GM20431 (cell line): ENCODE measurements around the gene PLXNA2.

Source experiments
- in situ Hi-C: fragments of 300-500 bp; cut with MseI, MboI; formaldehyde crosslinking; loops from one replicate; pipeline ENCODE4 v1.15.0; 2020; ENCODE audit warnings: low sequenced_read_pairs; ENCODE audit not compliant: unreplicated experiment

Gene PLXNA2

DNA sequence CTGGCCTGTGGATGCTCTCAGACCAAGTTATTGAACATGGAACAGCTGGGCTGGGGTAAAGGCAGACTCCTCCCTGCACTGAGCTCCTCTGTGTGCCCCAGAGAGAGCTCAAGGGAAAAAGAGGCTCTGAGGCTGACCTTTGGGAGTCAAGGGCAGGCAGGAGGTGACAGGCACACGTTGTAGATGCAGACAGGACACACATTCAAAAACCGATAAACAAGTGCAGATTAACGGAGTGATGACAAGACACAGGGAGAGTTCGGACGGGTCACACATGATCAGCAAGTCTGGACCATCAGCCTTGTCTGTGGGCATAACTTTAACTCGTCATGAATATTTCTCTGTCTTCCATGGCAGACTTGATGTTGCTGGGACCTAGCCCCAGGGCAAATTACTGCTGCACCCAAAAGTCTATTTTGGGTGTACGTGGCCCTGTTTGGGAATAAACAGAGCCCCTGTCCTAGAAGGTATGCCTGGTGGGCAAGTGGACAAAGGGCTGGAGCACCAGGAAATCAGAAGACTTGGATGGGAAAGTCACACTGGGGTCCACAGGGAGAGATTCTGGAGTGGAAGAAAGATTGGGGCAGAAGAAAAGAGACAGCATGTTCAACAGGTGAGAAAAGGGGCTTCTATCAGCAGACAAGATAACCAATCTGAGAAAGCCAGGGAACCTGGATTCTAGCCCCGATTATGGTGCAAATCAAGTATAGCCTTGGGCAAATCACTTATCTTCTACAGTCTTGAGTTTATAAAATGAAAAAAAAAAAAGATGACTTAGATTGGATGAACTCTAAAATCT, 74.9 kb downstream of the PLXNA2 start:
- in situ Hi-C loops = no loop called here

- in situ Hi-C loops = no loop called here
Observed at GRCh38 chr1:208167261-208167869, 76.8 kb downstream of the PLXNA2 start.

DNA sequence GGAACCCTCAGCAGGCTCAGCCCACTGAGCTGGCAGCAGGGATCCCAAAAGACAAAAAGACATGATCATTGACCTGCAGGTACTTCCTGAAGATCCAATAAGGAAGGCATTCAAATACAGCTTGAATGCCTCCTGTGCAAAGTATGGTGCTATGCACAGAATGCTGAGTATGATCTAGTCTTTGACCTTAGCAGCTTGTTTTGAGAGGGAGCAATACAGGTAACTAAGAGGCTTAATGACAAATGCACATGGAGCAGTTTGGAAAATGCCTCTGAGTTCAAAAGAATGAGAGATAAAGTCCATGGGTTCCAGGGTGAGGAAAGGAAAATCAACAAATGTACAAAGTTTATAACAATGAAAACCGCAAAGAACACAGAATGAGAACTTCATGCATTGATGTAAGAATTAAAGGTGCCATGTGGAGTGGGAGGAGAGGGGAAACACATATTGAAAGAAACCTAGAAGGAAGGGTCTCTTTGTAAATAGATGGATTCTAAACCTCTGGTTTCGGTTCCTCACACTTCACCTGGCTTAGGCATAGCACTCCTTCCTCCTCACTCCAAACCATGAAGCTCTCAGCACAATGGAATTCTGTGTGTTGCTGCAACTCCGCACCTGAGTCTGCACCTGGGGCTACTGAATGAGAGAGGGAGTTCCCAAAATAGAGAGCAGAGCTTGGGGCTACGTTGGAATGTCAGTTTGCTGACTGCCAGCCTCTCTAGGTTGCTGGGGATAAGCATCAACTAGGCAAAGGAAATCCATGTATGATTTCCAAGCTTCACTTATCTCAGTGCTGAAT, 77.6 kb downstream of the PLXNA2 start:
- in situ Hi-C loops = no loop called here

GRCh38 chr1:208165659-208166058, 78.5 kb downstream of the PLXNA2 start:
- in situ Hi-C loops = no loop called here

DNA sequence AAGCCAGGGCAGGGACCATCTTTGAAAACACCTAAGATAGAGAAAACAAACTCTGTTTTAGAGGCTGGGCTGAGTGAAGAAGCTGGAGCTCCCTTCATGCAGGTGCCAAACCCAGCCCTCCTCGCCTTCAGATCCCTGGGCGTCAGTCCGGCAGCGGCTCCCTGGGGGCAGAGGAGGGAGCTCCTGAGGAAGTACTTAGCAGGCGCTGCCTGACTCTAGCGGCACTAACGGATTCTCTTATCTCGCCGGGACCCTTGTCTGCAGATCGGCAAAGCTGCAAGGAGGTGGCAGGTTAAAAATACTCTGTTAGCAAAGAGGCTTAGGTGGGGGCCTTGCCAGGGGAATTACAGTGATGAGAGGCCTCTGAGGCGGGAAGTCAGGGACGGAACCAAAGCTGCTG, 79.6 kb downstream of the PLXNA2 start:
- in situ Hi-C loops = no loop called here

DNA sequence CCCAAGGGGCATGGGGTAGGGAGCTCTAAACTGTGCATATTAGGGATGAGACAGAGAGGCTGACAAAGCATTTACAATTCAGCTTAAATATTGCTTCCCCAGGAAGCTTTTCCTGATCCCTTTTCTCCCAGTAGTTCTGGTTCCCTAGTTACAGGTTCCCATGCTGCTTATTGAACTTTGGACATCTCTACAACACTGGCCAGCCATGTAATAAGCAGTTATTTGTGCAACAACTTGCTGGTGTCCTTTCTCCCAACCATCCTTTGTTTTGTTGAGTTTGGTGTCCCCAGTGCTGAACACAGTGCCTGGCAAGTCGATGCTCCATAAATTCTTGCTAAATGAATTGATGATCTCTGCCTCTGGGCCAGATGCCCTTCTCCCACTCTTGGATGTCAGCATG, 80.6 kb downstream of the PLXNA2 start:
- in situ Hi-C loops = no loop called here

GRCh38 chr1:208162903-208163302, 81.3 kb downstream of the PLXNA2 start:
- in situ Hi-C loops = no loop called here

DNA sequence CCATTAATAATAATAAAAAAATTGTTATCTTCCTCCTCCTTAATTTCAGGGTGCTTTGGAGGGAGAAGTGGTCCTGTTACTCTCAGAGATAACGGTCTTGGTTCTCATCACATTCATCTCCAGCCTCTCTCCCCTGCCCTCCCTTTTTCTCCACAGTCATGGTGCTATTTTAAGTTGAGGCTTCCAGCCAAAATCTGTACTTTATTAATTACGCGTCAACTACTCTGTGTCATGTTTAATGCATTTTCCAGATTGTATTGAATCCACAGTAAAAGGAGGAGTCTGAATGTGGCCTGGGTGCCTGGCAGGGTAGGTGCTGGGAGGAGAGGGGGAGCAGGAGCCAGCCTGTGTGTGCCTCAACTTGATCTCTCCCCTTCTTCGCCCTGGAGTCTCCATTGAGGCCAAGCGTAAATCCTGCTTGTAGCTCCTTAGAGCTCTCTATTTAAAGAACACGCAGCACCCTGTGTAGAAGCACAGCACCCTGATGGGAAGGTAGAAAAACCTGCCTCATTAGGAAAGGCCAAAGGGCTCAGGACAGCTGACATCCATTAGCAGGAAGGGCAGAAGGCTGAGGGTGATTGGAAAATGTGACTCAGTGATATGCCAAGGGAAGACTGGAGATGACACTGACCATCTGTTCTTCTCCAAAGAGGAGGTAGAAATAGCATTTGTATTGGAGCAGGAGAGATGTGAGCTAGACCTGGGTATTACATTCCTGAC, 82.4 kb downstream of the PLXNA2 start:
- in situ Hi-C loops = no loop called here

DNA sequence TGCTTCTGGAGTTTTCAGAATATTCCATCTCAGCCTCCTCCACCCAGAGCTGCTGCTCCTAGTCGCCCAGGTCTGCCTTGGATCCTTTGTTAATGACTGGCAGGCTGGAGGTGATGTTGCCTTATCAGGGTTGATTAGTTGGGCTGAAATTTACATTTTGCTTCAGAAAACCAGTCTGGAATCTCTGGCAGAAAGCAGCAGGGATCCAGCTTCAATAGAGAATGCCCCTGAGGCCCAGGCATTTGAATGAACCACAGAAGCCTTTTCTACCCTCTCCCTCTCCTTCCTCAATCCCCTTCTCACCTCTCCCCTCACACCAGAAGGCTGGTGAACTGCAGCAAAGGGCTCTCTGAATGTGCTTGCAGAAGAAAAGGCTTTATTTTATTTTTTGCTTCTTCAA, 83.2 kb downstream of the PLXNA2 start:
- in situ Hi-C loops = no loop called here

DNA sequence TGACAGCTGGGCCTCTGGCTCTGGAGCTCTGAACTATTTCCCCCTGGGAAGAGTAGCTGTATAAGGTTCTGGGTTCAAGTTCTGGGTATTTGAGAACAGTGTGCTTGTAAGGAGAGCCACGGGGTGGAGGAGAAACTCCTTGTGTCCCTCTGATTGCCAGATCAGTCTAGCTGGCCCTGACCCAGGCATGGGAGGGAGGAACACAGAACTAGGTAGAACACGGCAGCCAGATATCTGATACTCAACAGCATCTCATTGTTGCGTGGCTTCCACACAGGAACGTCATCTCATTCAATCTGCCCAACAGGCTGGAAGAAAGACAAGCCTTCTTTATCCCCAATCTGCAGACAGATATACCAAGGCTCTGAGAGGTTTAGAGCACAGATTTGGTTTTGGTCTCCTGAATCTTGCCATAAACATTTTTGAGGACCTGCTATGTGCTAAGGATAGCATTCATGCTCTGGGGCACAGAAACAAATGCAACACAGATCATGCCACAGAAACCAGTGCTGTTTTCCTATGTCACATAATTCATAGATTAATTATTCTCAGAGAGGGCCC, 83.8 kb downstream of the PLXNA2 start:
- in situ Hi-C loops = no loop called here

DNA sequence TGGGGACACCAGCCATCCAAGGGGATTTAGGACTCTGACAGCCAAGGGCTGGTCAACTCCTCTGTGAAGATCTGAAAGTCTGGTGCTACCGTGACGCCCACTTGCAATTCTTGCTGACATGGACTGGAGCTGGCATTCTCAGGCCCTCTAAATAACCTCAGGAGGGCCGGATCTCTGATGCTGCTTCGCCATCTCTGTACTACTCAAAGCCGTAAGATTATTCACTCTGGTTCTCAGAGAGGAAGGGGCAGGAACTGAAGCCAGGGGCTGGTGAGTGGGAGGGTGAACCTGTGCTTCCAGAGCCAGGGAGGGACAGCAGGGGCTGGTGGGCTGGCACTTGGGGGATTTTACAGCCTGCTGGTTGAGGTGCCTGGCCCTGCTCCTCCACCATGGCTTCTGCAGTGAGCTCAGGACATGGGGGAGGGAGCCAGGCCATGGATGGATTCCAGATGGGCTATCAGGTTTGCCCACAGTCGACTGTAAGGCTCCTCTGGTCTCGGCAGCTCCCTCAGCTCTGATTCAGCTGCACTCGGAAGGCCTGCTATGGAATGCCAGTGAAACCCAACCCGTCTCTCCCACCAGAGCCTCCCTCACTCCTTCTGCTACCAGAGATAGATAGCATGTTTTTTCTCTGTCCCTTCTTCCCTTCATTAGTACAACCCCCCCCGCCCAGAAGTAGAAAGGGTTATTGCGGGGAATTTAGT, 84.5 kb downstream of the PLXNA2 start:
- in situ Hi-C loops = no loop called here

DNA sequence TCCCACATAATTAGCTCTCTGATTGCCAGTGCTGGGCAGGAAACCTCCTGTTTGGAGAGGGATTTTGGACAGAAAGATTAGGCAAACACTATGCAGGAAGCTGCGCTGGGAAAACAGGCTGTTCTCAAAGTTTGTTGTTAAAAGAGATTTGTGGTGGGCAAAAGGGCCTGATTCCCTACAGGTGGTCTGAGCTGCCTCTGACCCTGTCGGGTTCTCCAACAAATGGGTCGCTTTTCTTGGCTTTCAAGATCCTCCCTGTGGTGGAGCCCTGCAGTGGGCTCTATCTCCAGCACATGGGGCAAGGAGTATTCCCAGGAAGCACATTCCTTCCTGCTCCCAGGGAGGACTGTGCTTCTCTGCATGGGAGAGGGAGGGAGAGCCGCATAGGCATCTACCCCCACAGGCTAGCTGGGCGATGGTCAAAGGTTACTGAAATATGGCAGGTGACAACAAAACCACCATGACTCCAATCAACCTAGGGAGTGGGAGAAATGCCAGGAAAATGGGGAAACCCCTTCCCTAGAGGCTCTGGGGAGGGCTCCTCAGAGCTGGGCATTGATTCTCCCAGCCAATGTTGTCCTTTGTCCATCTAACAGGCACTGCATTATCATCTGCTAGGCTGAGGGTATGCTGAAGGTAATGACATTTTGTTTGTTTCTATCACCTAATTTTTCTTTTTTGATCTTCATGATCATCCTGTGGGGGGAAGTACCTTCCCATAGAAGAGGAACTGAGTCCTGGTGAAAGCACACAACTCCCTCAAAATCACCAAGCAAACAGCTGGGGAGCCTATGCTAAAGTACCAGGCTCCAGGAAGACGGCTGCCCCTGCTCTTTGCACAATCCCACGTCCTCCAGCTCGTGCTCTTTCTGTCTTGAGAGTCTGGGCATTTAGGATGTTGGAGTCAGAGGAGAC, 85.3 kb downstream of the PLXNA2 start:
- in situ Hi-C loops = no loop called here

DNA sequence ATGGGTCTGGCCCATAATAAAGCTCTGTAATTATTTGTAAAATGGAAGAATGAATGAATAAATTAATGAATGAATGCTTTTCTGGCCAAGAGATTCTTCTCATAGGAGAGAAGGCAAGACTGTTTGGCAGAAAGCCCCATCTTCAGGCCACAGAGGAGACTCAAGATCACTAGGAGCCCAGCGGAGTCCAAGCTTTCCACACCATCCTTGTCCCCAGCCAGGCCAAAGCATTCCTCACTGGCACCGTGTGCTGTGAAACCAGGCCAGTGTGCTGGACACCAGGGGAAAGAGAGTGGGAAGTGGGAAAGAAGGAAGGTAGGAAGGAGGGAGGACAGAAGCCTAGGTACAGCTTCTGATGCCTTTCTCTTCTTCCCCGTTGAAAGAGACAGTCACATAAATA, 86.4 kb downstream of the PLXNA2 start:
- in situ Hi-C loops = no loop called here

GRCh38 chr1:208156741-208157140, 87.4 kb downstream of the PLXNA2 start:
- in situ Hi-C loops = no loop called here

- in situ Hi-C loops = no loop called here
Observed at GRCh38 chr1:208156310-208156709, 87.9 kb downstream of the PLXNA2 start.

DNA sequence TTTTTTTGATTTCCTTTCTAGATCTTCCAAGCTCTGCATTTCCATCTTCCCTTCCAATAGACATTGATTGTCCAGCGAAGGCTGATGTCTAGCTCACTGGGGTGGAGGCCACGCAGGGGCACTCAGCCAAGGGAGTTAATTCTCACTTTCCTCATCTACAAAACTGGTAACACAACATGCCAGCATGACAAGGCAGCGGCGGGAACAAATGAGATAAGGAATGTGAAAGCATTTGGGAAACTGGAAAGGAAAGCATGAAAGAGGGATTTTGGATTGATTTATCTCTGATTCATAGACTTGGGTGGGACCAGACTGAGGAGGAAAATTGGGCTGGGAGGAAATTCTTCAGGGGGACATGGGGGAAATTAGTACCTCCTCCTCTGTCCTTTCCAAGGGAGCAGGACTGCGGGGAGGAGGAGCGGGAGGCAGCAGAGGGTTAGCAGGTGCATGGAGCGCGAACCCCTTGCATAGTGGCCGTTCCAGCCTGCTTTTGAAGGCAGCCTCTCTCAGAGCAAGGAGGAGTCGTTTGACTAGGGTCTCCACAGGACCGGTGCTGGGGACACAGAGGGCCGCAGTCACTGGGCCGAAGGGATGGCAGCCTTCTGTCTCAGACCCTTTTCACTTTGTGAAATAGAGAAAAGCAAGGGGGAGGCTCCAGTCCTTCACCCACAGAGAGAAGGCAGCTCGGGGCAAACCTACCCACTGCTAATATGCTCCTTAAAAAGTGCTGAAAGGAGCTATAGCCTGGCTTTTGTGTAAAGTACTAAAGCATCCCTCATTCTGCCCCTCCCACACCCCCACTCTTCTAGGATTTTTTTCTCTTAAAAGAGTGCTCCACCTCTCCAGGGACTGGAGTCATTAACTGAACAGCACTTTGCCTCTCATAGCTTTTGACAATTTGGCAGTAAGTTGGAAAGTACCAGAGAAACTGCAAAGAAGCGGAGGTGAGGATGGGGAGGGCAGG, 89.2 kb downstream of the PLXNA2 start:
- in situ Hi-C loops = no loop called here

DNA sequence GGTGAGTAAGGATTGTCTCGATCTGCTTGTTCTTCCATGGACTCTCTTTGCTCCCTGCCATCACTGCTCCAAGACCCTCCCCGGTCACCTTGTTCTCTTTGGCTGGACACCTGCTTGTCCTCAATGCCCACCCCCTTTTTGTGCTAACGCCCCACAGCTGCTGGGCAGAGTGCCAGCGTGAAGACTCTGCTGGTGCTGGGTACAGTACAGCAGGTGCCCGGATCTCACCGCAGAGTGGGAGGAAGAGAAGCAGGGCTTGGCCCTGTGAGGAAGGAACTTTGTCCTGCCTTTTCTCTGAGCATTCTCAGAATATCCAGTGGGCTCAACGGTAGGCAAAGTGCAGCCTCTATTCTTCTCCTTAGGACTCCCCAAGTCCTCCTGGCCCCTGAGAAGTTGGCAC, 90.1 kb downstream of the PLXNA2 start:
- in situ Hi-C loops = no loop called here
